K562 (cell line): Measurements from ENCODE around the gene SMARCC1. TPM values are rescaled to one million over a fixed set of nuclear protein-coding genes. Genes with fewer than 3 reads are reported as not detected.

Experiments
- ATAC-seq: fragments of 200-7000 bp; cut with Tn5 transposase; 3 replicates; pipeline ENCODE4 v1.9.1; 2020; ENCODE audit warnings: moderate library complexity
- BruUV-seq: library from RNA; stranded (reverse); fragments of 400-500 nt; replicated peaks from 2 replicates; lab custom pipeline; 2021; lab: Mats Ljungman, UMichigan
- CTCF ChIA-PET: fragments of 300-600 bp; formaldehyde crosslinking; extraction: SDS; loops from one replicate; lab custom pipeline; 2021; ENCODE audit warnings: low intra/inter-chr PET ratio; lab: Yijun Ruan, JAX
- POLR2A ChIA-PET: fragments of 300-600, 350-650 bp; sonication (Branson Sonifier 250); formaldehyde crosslinking; extraction: SDS; loops from one replicate; lab custom pipeline; 2021; ENCODE audit warnings: antibody characterized with exemption, inconsistent platforms; lab: Yijun Ruan, JAX
- DNase-seq, 4 experiments: peaks; one replicate each; pipeline versions ENCODE4 v3.0.0 to v3.0.0-alpha.2; 2011 to 2018; ENCODE audit warnings: low spot score in 3 of 4, mixed read lengths in 3 of 4; ENCODE audit errors: extremely low read depth in 1 of 4
- FAIRE-seq: peaks from 2 replicates; lab custom pipeline; 2011; peaks lifted over from hg19 to GRCh38; lab: Jason Lieb, UNC
- H2AFZ ChIP-seq: 2 replicates; pipeline ENCODE4 v1.6.0; 2011; ENCODE audit warnings: low read depth, low read length, control low read depth, inconsistent platforms
- H3K27ac ChIP-seq: fragments of 200-600 bp; 3 replicates; pipeline ENCODE4 v1.8.0; 2011; ENCODE audit warnings: low read depth, mild to moderate bottlenecking, control low read depth, inconsistent platforms, low read length, moderate library complexity, mixed read lengths; ENCODE audit errors: extremely low read depth
- H3K27me3 ChIP-seq, 2 experiments: fragments of 300-600 bp in 1 of 2; 2 replicates in 1 of 2; 3 replicates in 1 of 2; pipeline versions ENCODE4 v1.6.0 to v1.8.0; 2011; ENCODE audit warnings: inconsistent platforms in 2 of 2, low read length in 2 of 2, mild to moderate bottlenecking in 1 of 2, mixed read lengths in 1 of 2, moderate library complexity in 1 of 2; ENCODE audit not compliant: control insufficient read depth in 2 of 2, insufficient read depth in 2 of 2
- H3K36me3 ChIP-seq: fragments of 300-600 bp; 3 replicates; pipeline ENCODE4 v1.8.0; 2011; ENCODE audit warnings: mild to moderate bottlenecking, low read length, inconsistent platforms; ENCODE audit not compliant: control insufficient read depth, insufficient read depth
- H3K4me1 ChIP-seq, 2 experiments: fragments of 200-600 bp in 1 of 2; replicated peaks in 1 of 2; 2 replicates in 1 of 2; 3 replicates in 1 of 2; pipeline versions ENCODE4 v1.5.1 to v1.8.0; 2011; ENCODE audit warnings: inconsistent platforms in 2 of 2, low read length in 2 of 2, mild to moderate bottlenecking in 1 of 2, mixed read lengths in 1 of 2, moderate library complexity in 1 of 2; ENCODE audit not compliant: control insufficient read depth in 2 of 2, insufficient read depth in 2 of 2
- H3K4me2 ChIP-seq: 2 replicates; pipeline ENCODE4 v1.6.1; 2011; ENCODE audit warnings: low read length, control low read depth, inconsistent platforms, mixed read lengths; ENCODE audit not compliant: insufficient read depth
- H3K4me3 ChIP-seq: fragments of 200-600 bp; sonication (generic), shearing (Covaris generic); 2 replicates; pipeline ENCODE4 v1.5.1; 2016; ENCODE audit warnings: control low read depth, inconsistent platforms
- H3K79me2 ChIP-seq: fragments of 200-600 bp; 3 replicates; pipeline ENCODE4 v1.8.0; 2011; ENCODE audit warnings: low read length, inconsistent platforms; ENCODE audit not compliant: control insufficient read depth, insufficient read depth
- H3K9ac ChIP-seq, 2 experiments: 2 replicates each; pipeline versions ENCODE4 v1.6.0 to v1.6.1; 2011; ENCODE audit warnings: low read depth in 2 of 2, low read length in 2 of 2, control low read depth in 1 of 2, inconsistent platforms in 1 of 2, mild to moderate bottlenecking in 1 of 2, mixed read lengths in 1 of 2; ENCODE audit not compliant: insufficient read depth in 1 of 2
- H3K9me1 ChIP-seq: one replicate; pipeline ENCODE4 v1.6.0; 2011; ENCODE audit warnings: inconsistent platforms, mild to moderate bottlenecking, low read length, moderate library complexity; ENCODE audit not compliant: control insufficient read depth, insufficient read depth
- H3K9me3 ChIP-seq: replicated peaks from 2 replicates; pipeline ENCODE4 v1.5.1; 2011; ENCODE audit warnings: low read depth, low read length, inconsistent platforms; ENCODE audit not compliant: control insufficient read depth, insufficient read depth
- H4K20me1 ChIP-seq: replicated peaks from 2 replicates; pipeline ENCODE4 v1.6.1; 2011; ENCODE audit warnings: low read length, inconsistent platforms, mixed read lengths; ENCODE audit not compliant: control insufficient read depth, insufficient read depth
- ARID3A ChIP-seq: IDR thresholded peaks from 2 replicates; pipeline ENCODE4 v1.6.1; 2012; ENCODE audit warnings: low read depth, low read length, improper control_type of control experiment, borderline replicate concordance
- ATF1 ChIP-seq, 2 experiments: fragments of 450-650 bp in 1 of 2; IDR thresholded peaks; 2 replicates each; pipeline ENCODE4 v1.6.1; 2016; ENCODE audit warnings: missing compliant biosample characterization in 1 of 2, missing genetic modification characterization in 1 of 2
- CHD1 ChIP-seq: fragments of 200-600 bp; sonication (generic); IDR thresholded peaks from one replicate; pipeline ENCODE4 v1.6.1; 2012; ENCODE audit warnings: mild to moderate bottlenecking, moderate library complexity, low read length, inconsistent platforms
- CSDE1 ChIP-seq, 2 experiments: fragments of 450-650 bp; IDR thresholded peaks; 2 replicates each; pipeline ENCODE4 v1.6.1; 2016; ENCODE audit warnings: mild to moderate bottlenecking in 1 of 2
- HNRNPK ChIP-seq: fragments of 200-400 bp; formaldehyde crosslinking; IDR thresholded peaks from one replicate; pipeline ENCODE4 v1.6.1; 2018; ENCODE audit warnings: mild to moderate bottlenecking, low read depth, low read length; ENCODE audit not compliant: poor library complexity, severe bottlenecking
- KLF1 ChIP-seq: fragments of 450-650 bp; IDR thresholded peaks from 2 replicates; pipeline ENCODE4 v1.6.1; 2016; ENCODE audit warnings: missing genetic modification characterization, missing compliant biosample characterization
- LCOR ChIP-seq: sonication (generic); formaldehyde crosslinking; IDR thresholded peaks from 2 replicates; pipeline ENCODE4 v1.8.0; 2022; ENCODE audit warnings: mild to moderate bottlenecking, missing genetic modification reagents
- NR3C1 ChIP-seq: sonication (generic); formaldehyde crosslinking; IDR thresholded peaks from 2 replicates; pipeline ENCODE4 v1.8.1; 2022; ENCODE audit warnings: missing genetic modification reagents
- PRDM10 ChIP-seq: fragments of 450-650 bp; IDR thresholded peaks from 2 replicates; pipeline ENCODE4 v1.6.1; 2018; ENCODE audit not compliant: partially characterized antibody
- RBBP5 ChIP-seq: fragments of 200-600 bp; sonication (generic); IDR thresholded peaks from 2 replicates; pipeline ENCODE4 v1.6.1; 2012; ENCODE audit warnings: borderline replicate concordance, mild to moderate bottlenecking, low read length, control low read depth, inconsistent platforms; ENCODE audit not compliant: insufficient read depth, poor library complexity, severe bottlenecking
- SMARCB1 ChIP-seq: IDR thresholded peaks from 2 replicates; pipeline ENCODE4 v1.6.1; 2011; ENCODE audit warnings: improper control_type of control experiment, low read depth; ENCODE audit not compliant: insufficient read length
- SP1 ChIP-seq: sonication (generic); formaldehyde crosslinking; IDR thresholded peaks from 2 replicates; pipeline ENCODE4 v1.8.1; 2022; ENCODE audit warnings: mild to moderate bottlenecking, missing genetic modification reagents
- TAL1 ChIP-seq: fragments of 450-650 bp; IDR thresholded peaks from 2 replicates; pipeline ENCODE4 v1.6.1; 2016; ENCODE audit warnings: mild to moderate bottlenecking
- TCF3 ChIP-seq: sonication (generic); formaldehyde crosslinking; IDR thresholded peaks from 2 replicates; pipeline ENCODE4 v1.4.0; 2020; ENCODE audit warnings: mild to moderate bottlenecking, missing genetic modification reagents
- ZBTB49 ChIP-seq: sonication (generic); formaldehyde crosslinking; IDR thresholded peaks from 2 replicates; pipeline ENCODE4 v1.8.0; 2022; ENCODE audit warnings: missing genetic modification reagents, mild to moderate bottlenecking, borderline replicate concordance
- WGBS: fragments of 100-300 bp; shearing (Covaris generic); methylation state at CpG from one replicate; pipeline ENCODE4 v1.1.6; 2016; ENCODE audit warnings: low coverage, mixed read lengths; ENCODE audit not compliant: insufficient coverage; ENCODE audit errors: missing lambda C conversion rate; 5-methylcytosine and 5-hydroxymethylcytosine counted together
- in situ Hi-C: fragments of 300-500 bp; cut with MboI; formaldehyde crosslinking; loops from 4 replicates; pipeline ENCODE4 v1.15.0; 2018; ENCODE audit warnings: inconsistent platforms, mixed read lengths
- intact Hi-C: fragments of 100-400 bp; cut with micrococcal nuclease; formaldehyde crosslinking; loops from 2 replicates; pipeline ENCODE4 v1.14.2; 2022
- polyA plus RNA-seq, 8 experiments: library from polyadenylated mRNA; depleted of rRNA in 4 of 8; stranded (reverse) in 5 of 8; unstranded in 3 of 8; fragments of >200 nt; fragmentation: Nextera tagmentation in 2 of 8; fragmentation: Illumina TruSeq in 1 of 8; extraction: Ambion mirVana in 2 of 8; extraction: Trizol in 1 of 8; gene quantifications; 2 replicates each; pipeline versions ENCODE4 v1.2.1 to v1.2.3, GENCODE V29; 2011 to 2014; ENCODE audit warnings: inconsistent platforms in 1 of 8, missing spikeins in 1 of 8
- total RNA-seq, 7 experiments: library from RNA; depleted of rRNA in 6 of 7; stranded (reverse); fragments of >200 nt in 6 of 7; fragmentation: Illumina TruSeq in 2 of 7; extraction: Trizol in 2 of 7; gene quantifications; 2 replicates each; pipeline versions ENCODE4 v1.2.1 to v1.2.3, GENCODE V29; 2011 to 2021; ENCODE audit warnings: low replicate concordance in 1 of 7

The SMARCC1 gene
- total and polyA plus RNA-seq, 9 of the 15 experiments (the other 6 are each of a cell fraction or from before 2014, with no cell fraction given), result 20.7 to 199 (median 66.0) TPM

- no peaks in the 10 kb centered on the region for H3K9me3 ChIP-seq
- no peak overlapping the region for H3K4me3 ChIP-seq
- H3K36me3 ChIP-seq, result peaks cover 87% of the 10 kb centered on the region
- FAIRE-seq (no peak), ATAC-seq (no peak), DNase-seq (no peak)
- no peak overlapping the region for H3K9ac ChIP-seq
- H4K20me1 ChIP-seq, result no peaks in the 10 kb centered on the region
- POLR2A ChIA-PET, result interaction anchor here (0.7 to 2.4 kb wide), 3 partner anchors 9 to 896 kb away, joined by 3 to 6 read pairs (median 3); no protein-coding TSS in a partner anchor
- CTCF ChIA-PET, result no interaction called here
- in situ Hi-C loops, result no loop called here
- no peaks in the 10 kb centered on the region for H3K9me1 ChIP-seq
- 82% methylated on average over 6 of the region's 6 CpGs for WGBS
- intact Hi-C loops, result no loop called here
- H3K27ac ChIP-seq, result no peak overlapping the region
- H2AFZ ChIP-seq, result no peak overlapping the region
- H3K4me1 ChIP-seq, result no peaks in the 10 kb centered on the region
- BruUV-seq, result no TSS peak
- no peaks in the 10 kb centered on the region for H3K27me3 ChIP-seq
- H3K79me2 ChIP-seq, result no peaks in the 10 kb centered on the region
- no peak overlapping the region for H3K4me2 ChIP-seq
- TF ChIP-seq SMARCB1 (no peak), HNRNPK (no peak), ARID3A (no peak), KLF1 (tag) (no peak), LCOR (CRISPR knock-in tag) (no peak), CHD1 (no peak), TAL1 (no peak), TCF3 (CRISPR knock-in tag) (no peak), ZBTB49 (CRISPR knock-in tag) (no peak), ATF1 (CRISPR knock-in tag; IDR thresholded peaks at IDR 0.05) (no peak), ATF1 (tag; IDR thresholded peaks at IDR 0.05) (no peak), SP1 (CRISPR knock-in tag) (no peak), NR3C1 (CRISPR knock-in tag) (no peak), PRDM10 (no peak), CSDE1 (IDR thresholded peaks at IDR 0.05) (no peak), RBBP5 (no peak)
Measured at GRCh38 chr3:47629770-47630169, 151.9 kb downstream of the SMARCC1 start.
